ENCODE results near the gene RCOR1.
"Not testable (repeated sequence)": the region's sequence is repeated elsewhere in the genome, so short reads cannot be mapped to it uniquely, and the experiment has no call there.

RCOR1 gene

DNA sequence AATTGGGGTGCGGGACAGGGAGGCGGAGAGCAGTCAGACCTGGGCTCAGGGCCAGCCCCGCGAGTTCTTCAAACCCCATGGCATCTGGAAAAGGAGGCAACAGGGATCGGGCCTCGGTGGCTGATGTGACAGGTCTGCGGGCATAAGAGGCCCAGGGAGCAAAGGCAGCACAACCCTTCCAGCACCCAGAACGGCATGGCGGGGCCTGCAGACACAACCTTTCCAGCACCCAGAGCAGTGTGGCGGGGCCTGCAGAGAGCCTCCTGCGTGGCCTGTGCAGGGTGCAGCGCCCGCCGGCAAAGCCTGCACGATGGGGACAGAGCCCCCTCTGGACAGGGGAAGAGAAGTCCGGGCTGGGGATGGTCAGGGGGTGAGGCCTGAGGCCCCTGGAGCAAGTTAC, 158.6 kb downstream of the RCOR1 start:
- DNase-seq (ENCODE audit: low read depth), result no peak

DNA sequence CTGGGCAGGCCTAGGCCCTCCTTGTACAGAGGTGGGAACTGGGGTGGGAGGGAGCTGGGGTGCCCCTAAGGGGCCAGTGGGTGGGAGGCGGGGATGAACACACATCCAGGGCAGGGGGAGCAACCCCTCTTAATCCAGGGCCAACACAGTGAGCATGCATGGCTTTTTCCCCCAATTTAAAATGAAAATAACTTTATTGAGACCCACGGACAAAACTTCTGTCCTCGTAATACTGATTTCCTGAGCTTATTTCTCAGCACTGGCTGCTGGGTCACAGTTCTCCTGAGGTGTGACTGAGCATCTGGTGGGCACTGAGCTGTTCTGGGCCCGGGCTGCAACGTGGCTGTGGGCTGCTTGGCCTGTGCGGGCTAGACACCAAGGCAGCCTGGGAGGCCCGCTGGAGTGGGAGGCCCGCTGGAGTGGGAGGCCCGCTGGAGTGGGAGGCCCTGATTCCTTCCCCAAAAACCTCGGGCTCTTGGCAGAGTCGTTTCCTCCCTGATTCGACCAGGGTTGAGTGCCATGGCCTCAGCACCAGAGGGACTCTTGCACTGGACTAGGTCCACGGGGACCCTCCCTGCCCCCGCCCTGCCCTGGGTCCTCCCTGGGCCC, 159.9 kb downstream of the RCOR1 start:
- no peak for DNase-seq (ENCODE audit: low read depth)

DNA sequence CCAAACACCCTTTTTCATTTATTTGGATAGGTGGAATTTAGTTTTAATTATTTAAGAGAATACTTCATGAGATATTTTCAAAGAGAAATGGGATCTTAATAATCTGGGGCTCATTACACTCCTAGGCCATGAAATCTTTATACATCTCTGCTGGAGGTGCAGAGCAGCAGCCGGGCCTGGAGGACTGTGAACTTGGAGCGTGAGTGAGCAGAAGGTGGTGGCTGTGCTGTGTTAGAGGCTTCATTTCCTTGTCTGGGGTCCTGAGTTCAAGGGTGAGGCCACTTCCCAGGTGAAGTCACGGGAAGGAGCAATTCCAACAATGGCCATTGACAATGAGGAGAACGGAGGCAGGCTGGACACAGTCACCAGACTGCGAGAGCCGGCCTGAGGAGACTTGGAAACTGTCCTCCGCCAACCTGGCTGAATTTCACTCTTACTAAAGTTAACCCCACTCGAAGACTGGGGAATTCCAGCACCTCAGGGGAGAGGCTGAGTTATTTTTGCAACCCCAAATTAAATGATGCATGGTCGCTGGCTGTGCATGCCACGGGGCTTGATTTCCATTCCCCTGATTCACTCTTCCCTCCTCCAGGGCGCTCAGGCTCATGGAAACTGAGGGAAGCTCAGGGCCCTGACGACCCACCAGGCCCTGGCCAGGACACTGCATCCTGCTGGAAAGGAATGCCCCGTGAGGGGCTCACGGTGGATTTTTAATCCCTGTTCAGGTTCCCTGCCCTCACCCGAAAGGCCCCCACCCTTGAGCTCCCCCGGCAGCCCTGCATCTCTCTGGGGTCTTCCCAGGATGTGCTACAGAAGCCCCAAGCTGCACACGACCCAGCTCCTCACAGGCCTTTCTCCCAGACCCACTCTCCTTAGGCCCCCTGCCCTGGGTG, 162.2 kb downstream of the RCOR1 start:
- DNase-seq (ENCODE audit: low read depth), result no peak

DNA sequence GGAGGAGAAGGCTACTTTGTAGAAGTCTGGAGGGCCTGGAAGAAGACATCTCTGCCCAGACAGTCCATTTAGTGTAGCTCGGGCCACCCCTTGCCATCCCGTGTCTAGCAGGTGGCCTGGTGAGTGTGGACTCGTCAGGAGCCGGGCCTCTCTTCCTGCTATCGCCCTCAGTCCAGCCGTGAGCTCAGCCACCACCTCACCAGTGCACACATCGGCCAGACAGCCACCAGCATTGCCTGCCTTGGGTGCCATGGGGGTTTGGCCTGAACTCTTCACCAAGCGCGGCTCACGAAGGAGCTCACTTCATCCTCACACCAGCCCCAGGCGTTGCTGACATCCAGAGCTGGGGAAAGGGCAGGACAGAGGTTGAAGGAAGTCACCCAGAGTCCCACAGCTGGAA, 165.2 kb downstream of the RCOR1 start:
- no peak for DNase-seq (ENCODE audit: low read depth)

DNA sequence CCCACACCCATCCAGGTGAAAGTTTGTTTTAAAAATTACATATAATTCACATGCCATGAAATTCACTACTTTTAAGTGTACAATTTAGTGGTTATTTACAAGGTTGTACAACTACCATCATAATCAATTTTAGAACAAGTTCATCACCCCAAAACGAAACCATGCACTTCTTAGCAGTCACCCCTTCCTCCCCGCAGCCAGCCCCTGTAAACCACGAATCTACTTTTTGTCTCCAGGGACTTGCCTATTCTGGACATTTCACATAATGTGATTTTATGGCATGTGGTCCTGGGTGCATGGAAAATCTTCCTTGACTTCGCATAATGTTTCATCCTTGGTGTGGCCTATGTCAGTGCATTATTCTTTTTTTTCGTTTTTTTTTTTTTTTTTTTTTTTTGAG, 165.6 kb downstream of the RCOR1 start:
- no peak for DNase-seq (ENCODE audit: low read depth)

DNA sequence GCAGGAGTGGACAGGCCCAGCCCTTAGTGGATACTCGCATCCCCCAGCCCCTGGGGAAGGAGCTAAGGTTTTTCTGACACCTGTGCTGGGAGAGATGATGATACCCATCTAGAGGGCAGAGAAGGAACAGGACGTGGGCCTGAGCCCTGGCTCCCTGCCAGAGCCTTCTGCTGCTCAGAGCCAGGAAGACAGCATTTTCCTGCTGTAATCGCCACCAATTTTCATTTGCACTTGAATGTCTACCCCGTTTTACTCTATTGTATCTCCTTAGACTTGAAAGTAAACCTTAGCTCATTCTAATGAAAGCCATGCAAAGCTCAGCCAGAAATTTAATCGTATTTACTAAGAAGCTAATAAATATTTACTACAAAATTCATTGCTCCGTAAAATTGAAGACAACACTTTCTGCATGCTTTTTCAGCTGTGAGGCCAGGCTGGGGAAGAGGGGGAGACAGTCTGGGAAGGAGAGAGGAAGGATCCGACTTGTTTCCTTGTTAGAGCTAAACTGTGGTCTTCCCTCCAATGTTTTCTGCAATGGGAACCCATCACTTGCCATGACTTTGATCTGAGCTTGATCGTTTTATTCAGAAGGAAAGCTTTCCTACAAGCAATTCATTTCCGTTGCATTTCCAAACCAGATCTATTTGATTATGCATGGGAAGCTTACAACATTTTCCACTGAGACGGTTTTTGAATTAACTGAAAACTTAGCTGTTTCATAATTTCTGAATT, 167.2 kb downstream of the RCOR1 start:
- no peak for DNase-seq (ENCODE audit: low read depth)

DNA sequence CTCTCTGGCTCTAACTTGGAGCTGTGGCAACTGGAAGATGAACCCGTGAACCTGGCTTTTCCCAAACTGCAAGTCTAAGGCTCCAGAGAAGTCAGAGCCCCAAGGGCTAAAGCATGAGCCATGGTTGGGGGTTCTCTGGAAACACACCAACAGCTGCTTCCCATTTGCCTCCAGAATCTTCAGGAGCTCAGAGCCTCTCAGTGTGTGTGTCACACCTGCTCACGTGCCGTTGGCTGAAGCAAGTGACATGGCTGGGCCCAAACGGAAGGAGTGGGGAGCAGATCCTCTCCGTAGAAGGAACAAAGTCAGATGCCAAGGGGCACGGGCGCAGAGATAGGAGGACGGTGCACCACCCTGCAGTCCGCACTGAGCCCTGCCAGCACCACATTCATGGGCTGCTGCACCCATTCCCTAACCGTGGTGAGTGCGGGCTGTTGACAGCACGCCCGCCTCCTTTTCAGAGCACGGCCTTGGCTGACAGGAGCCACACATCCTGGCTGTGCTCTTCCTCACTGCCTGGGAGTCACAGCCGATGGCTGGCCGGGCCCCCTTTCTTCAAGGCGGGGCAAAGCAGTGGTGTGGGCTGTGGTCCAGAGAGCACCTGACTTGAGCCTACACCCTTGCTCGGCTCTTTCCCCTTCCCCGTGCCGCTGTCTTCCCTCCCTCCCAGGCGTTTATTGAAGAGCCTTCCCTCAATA, 168.2 kb downstream of the RCOR1 start:
- DNase-seq (ENCODE audit: low read depth), result no peak

DNA sequence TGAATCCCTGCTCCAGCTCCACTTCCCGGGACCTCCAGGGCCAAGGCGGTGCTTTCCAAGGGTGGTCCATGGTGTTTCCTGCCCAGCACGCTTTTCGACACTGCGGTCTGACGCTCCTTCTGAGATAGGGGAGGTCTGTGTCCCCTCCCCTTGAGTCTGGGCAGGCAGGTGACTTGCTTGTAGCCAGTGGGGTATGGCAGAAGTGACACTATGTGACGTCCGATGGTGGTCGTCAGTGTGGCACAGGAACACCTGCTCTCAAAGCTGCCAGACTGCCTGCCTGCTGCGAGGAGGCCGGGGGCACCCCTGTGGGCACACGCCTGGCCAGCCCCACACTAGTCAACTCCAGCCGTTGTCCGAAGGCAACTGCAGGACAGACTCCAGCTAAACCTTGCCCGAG, 168.8 kb downstream of the RCOR1 start:
- DNase-seq (ENCODE audit: low read depth), result no peak

DNA sequence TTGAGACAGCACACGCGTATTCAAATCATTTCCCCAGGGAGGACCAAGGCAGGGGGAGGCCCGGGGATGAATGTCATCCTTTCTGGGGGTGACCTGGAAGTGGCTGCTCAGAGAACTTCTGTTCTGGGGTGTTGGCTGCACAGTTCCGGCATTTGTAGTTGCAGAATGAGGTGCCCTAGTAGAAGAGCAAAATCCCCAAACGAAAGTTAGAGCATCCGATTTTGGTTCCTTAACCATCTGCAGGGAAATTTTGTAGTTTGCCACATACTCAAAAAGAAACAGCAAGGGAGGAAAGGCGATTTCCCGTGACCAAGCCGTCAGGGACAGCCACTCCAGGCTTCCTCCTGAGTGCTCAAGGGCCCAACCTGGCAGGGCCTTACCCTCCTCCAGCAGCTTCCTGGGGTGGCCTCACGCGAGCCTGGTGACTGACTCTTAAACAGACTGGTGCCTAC, 171.8 kb downstream of the RCOR1 start:
- no peak for DNase-seq (ENCODE audit: low read depth)

DNA sequence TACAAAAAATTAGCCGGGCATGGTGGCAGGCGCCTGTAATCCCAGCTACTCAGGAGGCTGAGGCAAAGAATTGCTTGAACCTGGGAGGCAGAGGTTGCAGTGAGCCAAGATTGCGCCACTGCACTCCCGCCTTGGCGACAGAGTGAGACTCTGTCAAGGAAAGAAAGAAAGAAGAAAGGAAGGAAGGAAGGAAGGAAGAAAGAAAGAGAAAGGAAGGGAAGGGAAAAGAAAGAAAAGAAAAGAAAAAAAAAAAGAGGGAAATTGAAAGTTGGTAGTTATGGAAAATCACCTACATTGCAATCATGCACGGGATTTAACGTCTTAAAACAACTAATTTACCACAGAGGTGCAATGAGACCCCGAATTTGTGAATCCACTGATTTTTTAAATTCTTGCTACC, 173.3 kb downstream of the RCOR1 start:
- DNase-seq (ENCODE audit: low read depth), result not testable (repeated sequence)

DNA sequence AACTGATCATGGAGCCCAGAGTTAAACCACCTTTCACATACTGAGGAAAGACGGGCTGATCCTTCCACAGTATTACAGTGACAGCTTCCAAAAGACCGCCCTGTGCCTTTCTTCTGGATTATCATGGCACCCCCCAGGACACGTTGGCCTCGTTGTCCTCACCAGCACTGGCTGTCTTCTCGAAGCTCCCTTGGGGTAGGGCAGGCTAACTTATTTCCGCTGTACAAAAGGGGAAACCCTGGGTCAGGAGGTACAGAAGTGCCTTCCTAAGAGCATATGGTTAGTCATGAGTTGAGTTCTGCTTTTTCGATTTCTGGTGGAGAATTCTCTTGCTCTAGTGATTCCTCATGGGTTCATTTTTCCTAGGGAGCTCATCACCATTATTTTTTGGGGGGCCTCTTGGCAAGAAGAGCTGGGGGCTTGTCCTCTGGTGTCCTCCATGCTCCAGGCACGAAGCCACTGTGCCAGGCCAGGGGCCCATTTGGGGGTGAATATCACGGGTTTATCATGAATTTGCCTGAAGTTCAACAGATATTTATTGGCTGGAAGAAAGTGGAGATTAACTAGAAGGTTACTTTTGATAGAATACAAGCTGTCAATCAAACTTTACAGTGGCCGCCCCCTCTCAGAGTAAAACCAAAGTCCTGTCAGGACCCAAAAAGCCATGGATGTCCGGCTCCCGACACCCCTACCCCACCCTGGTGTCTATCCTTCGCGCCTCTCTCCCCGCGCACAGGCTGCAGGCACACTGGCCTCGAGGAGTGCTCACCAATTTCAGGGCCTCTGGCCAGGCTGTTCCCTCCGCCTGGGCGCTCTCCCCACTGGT, 176.0 kb downstream of the RCOR1 start:
- DNase-seq (ENCODE audit: low read depth), result no peak

DNA sequence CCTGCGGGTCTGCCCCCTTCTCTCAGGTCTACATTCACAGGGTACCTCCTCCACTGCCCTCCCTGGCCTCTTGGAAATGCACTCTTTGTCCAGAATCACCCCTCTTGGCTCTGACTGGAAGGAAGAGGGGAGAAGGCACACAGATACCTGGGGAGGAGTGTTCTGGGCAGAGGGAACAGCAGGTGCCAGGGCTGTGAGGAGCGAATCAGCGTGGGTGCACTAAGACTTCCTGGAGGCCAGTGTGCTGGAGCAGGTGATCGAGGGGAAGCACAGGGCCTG, 176.5 kb downstream of the RCOR1 start:
- no peak for DNase-seq (ENCODE audit: low read depth)

DNA sequence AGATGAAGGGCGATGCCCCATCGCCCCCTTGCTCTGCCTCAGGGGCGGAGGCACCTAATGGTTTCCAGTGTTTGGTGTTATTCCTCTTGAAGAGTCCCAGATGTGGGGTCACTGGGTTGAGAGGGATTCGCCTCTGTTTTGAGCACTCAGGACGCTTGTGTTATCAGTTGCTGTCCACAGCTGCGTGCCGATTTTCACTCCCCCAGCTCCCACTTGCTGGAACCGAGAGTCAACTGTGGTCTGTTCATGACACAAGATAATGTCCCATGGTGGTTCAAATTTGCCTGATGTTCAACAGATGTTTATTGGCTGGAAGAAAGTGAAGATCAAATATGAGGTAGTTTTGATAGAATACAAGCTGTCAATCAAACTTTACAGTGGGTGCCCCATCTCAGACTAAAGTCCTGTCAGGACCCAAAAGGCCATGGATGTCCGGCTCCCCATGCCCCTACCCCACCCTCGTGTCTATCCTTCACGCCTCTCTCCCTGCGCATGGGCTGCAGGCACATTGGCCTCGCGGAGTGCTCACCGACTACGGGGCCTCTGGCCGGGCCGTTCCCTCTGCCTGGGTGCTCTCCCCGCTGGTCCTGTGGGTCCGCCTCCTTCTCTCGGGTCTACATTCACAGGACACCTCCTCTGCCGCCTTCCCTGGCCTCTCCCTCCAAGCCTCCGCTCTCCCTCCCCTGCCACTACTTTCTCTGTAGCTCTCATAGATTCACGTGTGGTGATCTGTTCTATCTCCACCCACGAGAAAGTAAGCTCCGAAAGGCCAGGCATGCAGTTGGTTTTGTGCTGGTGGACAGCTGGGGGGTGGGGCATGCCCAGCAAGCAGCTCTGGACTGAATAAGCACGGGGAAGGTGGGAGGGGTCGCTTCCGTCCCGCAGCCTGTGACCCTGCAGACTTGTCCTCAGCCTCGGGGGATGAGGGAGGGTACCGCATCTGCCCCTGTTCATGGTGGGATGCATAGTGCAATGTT, 178.0 kb downstream of the RCOR1 start:
- DNase-seq (ENCODE audit: low read depth), result no peak

DNA sequence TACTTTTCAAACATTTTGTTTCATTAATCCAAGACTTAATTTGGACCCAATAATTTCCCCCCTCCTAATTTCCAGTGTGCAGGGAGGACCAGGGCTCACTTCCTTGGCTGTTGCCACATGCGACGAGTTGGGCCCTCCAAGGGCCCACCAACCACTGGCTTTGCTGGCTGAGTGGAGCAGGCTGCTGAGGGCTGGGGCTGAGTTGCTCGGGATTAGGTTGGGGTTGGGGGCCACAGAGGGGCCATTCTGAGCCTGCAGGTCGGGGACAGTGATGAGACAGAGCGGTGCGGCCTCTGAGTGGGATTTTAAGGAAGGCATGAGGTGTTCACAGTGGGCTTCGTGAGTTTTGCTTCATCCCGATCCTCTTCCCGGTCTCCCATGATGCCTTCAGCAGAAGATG, 178.7 kb downstream of the RCOR1 start:
- DNase-seq (ENCODE audit: low read depth), result no peak

DNA sequence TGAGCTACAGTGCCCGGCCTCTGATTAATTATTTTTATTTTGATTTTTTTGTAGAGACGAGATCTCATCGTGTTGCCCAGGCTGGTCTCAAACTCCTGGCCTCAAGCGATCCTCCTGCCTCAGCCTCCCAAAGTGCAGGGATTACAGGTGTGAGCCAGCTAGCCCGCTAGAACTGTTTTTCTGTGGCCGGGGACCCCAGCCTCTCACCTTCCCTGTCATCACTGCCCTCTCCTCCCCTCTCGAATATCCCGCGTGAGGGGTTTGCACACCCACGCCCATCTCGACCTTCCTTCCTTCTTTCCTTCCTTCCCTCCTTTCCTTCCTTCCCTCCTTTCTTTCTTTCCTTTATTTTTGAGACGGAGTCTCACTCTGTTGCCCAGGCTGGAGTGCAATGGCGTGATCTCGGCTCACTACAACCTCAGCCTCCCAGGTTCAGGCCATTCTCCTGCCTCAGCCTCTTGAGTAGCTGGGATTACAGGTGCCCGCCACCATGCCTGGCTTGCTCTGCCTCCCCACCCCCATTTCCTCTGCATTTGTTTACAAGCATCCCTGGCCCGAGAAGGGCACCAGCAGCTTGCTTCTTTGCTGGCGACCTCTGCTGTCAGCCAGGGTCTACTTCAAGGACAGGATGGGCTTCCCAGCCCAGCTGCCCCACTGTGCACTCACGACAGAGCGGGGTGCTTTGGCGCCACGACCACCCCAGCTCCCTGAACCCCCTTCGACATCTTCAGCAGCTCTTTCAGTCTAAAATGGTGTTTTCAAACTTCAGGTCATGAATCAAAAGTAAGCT, 180.5 kb downstream of the RCOR1 start:
- DNase-seq (ENCODE audit: low read depth), result no peak

DNA sequence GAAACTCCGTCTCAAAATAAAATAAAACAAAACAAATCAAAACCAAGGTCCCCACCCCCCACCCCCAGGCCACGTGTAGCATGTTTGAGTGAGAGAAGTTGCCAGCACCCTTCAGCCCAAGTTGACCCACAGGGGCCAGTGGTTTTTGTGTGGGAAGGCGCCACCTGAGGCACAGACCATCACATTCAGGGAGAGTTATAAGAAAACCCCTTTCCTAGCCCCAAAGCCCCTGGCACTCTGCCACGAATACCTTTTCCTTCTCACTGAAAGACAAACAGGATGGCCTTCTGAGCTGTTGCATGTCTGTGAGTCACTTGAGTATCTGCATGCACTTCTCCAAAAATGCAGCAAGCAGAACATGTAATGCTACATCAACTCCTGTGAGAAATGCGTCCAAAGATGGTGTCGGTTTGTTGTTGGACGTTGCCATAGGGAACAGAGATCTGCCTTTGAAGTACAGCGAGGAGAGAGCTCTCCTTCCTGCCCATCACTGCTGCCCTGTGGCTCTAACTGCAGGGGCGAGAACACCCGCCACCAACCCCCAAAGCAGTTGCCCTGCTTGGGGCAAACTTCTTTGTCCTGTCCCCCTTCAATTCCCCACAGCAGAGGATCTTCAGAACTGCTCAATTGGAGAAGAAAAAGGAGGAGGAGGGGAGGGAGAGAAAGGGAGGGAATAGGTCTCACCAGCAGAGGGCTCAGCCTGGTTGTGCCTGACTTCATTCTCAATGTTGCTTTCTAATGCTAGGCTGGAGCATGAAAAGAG, 182.1 kb downstream of the RCOR1 start:
- DNase-seq (ENCODE audit: low read depth), result peak; percentile 68

DNA sequence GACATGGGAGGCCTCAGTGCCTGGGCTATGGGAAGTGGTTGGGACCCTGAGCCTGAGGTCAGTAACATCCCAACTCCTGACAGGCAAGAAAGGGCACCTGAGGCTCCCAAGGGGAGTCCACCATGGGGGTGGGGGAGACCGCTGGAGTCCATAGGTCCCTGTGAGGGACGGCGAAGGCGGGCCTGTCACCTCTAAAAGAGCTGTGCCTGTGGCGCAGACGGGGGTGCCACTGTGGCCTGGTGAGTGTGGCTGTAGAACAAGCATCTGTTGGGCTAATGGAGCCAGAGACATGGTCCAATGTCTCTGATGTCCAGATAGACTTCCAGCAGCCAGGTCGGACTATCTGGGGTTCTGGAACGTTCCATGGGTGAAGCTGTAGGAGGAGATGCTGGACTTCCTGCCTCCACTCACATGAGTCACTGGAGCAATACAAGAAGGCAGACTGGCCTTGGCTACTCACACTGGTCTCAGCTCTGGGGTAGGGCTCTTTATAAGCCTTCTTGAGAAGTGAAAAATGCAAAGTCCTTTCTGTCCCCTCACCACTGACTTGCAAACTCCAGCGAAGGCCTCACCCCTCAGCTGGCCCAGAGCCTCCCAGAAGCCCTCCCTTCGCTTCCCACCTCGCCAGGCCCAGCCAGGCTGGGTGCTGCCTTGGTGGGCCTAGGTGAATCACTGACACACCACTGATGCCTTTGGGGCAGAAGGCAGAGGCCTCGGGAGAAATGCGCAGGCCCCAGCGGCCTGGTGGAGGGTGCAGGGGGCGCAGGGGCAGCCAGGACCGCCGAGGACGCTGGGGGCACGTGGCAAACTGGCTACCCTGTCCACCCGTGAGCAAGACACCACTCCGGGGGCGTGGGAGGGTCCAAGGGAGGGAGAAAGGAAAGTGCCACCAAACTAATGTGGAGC, 183.7 kb downstream of the RCOR1 start:
- no peak for DNase-seq (ENCODE audit: low read depth)
